Dedifferentiated amniotic fluid mesenchymal stem cell (primary cell): ENCODE data around the gene MUC20.
"Not testable (repeated sequence)": the region's sequence is repeated elsewhere in the genome, so short reads cannot be mapped to it uniquely, and the experiment has no call there.

Source experiments
- DNase-seq: peaks from one replicate; pipeline ENCODE4 v3.0.0-alpha.2; 2016; ENCODE audit errors: extremely low spot score

MUC20 gene

DNA sequence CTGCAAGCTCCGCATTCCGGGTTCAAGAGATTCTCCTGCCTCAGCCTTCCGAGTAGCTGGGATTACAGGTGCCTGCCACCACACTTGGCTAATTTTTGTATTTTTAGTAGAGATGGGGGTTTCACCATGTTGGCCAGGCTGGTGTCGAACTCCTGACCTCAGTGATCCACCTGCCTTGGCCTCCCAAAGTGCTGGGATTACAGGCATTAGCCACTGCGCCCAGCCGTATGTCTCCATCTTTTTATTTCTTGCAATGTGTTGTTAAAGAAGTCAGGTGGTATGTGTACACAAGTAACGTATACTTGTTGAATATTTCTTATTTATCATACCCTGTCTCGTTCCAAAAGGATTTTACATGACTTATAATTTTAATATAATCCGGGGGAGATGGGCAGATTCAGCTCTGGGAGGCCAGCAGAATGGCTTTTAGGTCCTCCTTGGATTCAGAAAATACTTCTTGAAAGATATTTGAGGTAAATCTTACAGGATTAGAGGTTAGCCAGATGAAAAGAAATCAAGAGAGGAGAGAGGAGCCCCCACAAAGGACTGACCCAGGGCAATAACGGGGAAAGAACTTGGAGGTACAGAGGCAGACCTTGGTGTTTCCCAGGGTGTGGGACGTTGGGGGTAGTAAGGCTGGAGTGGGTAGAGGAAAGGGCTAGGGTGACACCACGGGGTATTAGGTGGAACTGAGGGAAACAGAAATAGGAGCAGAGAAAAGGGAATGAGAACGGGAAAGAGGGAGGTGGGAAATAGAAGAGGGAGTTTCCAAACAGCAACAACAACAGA lies 27.2 kb upstream of the MUC20 start:
- DNase-seq = no peak

- DNase-seq = peak; percentile 11
Measured at GRCh38 chr3:195694217-195695076, 26.3 kb upstream of the MUC20 start.

DNA sequence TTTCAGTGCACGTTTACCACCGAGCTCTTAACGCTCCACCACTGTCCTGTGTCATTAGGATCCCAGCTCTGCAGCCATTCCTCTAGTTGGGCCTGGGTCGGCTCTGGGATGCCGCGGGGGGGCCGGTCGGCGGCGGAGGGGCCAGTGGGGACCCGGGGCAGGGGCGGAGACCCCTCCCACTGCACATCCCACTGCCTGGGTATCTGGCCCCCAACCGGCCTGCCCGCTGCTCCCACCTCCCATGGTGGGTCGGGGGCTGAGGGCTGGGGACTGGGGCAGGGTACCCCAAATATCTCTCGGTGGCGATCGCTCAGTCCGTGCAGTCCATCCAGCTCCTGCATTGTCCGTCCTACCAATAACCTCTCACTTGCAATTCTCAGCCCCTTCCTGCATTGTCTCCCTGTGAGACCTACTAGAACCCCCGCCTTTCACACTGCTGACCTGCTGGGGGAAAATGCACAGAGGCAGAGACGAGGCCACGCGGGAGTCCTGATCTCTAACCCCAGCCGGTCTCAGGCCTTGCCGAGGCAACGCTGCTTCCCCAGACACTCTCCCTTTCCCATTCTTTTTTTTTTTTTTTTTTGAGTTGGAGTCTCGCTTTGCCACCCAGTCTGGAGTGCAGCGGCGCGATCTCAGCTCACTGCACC lies 24.0 kb upstream of the MUC20 start:
- DNase-seq = no peak

GRCh38 chr3:195697582-195698324 lies 23.0 kb upstream of the MUC20 start:
- DNase-seq = peak; percentile 86

GRCh38 chr3:195698325-195698646 lies 22.5 kb upstream of the MUC20 start:
- no peak for DNase-seq

- DNase-seq = no peak
Measured at GRCh38 chr3:195698647-195699387, 22.0 kb upstream of the MUC20 start.

- no peak for DNase-seq
Measured at GRCh38 chr3:195699388-195699771, 21.4 kb upstream of the MUC20 start.

- DNase-seq = no peak
Measured at GRCh38 chr3:195699860-195700259, 20.9 kb upstream of the MUC20 start.

DNA sequence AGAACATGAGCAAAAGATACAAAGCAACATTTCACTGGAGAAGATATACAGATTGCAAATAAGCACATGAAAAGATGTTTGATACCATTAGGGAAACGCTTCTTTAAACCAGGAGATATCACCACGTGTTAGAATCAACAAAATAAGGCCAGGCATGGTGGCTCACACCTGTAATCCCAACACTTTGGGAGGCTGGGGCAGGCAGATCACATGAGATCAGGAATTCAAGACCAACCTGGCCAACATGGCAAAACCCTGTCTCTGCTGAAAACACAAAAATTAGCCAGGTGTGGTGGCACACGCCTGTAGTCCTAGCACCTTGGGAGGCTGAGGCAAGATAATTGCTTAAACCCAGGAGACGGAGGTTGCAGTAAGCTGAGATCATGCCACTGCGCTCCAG lies 20.5 kb upstream of the MUC20 start:
- DNase-seq = no peak

- DNase-seq = no peak
Measured at GRCh38 chr3:195701042-195701915, 19.5 kb upstream of the MUC20 start.

GRCh38 chr3:195703776-195704175 lies 17.0 kb upstream of the MUC20 start:
- DNase-seq = no peak

GRCh38 chr3:195704433-195704999 lies 16.3 kb upstream of the MUC20 start:
- no peak for DNase-seq

GRCh38 chr3:195705081-195705991 lies 15.4 kb upstream of the MUC20 start:
- no peak for DNase-seq

DNA sequence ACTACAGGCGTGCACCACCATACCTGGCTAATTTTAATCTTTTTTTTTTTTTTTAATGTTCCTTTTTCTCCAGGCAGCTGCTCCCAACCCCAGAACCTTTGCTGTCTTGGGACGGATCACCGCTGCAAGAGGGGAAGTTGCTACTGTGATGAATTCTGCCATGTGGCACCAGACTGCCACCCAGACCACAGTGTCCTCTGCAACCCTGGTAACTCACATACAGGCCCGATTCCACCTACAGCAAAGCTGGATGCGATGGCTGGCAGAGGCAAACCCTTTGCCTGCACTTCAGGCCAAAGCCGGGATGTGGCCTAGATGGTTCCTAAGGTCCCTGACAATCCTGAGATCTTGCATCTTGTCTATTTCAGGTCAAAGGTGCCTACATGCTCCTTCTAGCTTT lies 12.7 kb upstream of the MUC20 start:
- DNase-seq = no peak

GRCh38 chr3:195708626-195709481 lies 11.9 kb upstream of the MUC20 start:
- no peak for DNase-seq

GRCh38 chr3:195709676-195710085 lies 11.1 kb upstream of the MUC20 start:
- no peak for DNase-seq

DNA sequence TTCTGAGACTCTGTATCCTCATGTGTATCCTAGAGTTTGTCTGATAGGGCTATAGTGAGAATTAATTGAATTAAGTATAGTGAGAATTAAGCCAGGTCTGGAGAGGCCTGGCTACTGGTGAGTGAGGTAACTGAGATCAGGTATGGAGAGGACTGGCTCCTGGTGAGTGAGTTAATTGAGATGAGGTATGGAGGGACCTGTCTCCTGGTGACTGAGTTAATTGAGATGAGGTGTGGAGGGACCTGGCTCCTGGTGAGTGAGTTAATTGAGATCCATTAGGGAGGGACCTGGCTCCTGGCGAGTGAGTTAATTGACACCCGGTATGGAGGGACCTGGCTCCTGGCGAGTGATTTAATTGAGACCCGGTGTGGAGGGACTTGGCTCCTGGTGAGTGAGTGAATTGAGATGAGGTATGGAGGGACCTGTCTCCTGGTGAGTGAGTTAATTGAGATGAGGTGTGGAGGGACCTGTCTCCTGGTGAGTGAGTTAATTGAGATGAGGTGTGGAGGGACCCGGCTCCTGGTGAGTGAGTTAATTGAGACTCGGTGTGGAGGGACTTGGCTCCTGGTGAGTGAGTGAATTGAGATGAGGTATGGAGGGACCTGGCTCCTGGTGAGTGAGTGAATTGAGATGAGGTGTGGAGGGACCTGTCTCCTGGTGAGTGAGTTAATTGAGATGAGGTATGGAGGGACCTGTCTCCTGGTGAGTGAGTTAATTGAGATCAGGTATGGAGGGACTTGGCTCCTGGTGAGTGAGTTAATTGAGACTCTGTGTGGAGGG lies 10.5 kb upstream of the MUC20 start:
- DNase-seq = not testable (repeated sequence)
